Left ventricle myocardium inferior (tissue), 1 donor: ENCODE results near the gene GRIK5. TPM values are rescaled to one million over a fixed set of nuclear protein-coding genes. Genes with fewer than 3 reads are reported as not detected.

Source experiments
- DNase-seq: peaks from one replicate; pipeline ENCODE4 v3.0.0-alpha.2; 2020
- H3K27ac ChIP-seq: fragments of 200-600 bp; replicated peaks from 2 replicates; pipeline ENCODE4 v1.8.0; 2021
- H3K27me3 ChIP-seq: fragments of 200-600 bp; 2 replicates; pipeline ENCODE4 v1.8.0; 2021; ENCODE audit warnings: low read depth
- H3K36me3 ChIP-seq: fragments of 200-600 bp; 2 replicates; pipeline ENCODE4 v1.8.0; 2021
- H3K4me1 ChIP-seq: fragments of 200-600 bp; 2 replicates; pipeline ENCODE4 v1.8.0; 2021
- H3K4me3 ChIP-seq: fragments of 200-600 bp; 2 replicates; pipeline ENCODE4 v1.8.0; 2021; ENCODE audit warnings: mild to moderate bottlenecking, moderate library complexity
- H3K9me3 ChIP-seq: fragments of 200-600 bp; replicated peaks from 2 replicates; pipeline ENCODE4 v1.8.0; 2021
- CTCF ChIP-seq: fragments of 200-600 bp; IDR thresholded peaks from 2 replicates; pipeline ENCODE4 v1.8.0; 2021; ENCODE audit warnings: antibody characterized with exemption, mild to moderate bottlenecking, borderline replicate concordance
- intact Hi-C: fragments of 100-400 bp; cut with micrococcal nuclease; formaldehyde crosslinking; loops from one replicate; pipeline ENCODE4 v1.11.0; 2022
- total RNA-seq: library from RNA; stranded (reverse); fragmentation: NEBNext Ultra II Directional; extraction: Animal tissue kit (Norgen Biotek cat#: 25700); gene quantifications from one replicate; pipeline ENCODE4 v1.2.1, GENCODE V29; 2021
- donor health status: DM: no; HTN: yes; CAD: no; lungs with severe emphysema.

The GRIK5 gene
- total RNA-seq, 1 donor from 2014 or later, result 2.1 TPM

GRCh38 chr19:41977916-41978315, 92.1 kb downstream of the GRIK5 start:
- Histone ChIP-seq H3K4me3 (no peak overlapping the region), H3K36me3 (peaks cover 58% of the 10 kb centered on the region), H3K9me3 (no peaks in the 10 kb centered on the region), H3K27ac (no peak overlapping the region), H3K27me3 (peaks cover 14% of the 10 kb centered on the region), H3K4me1 (peaks cover 21% of the 10 kb centered on the region)
- TF ChIP-seq CTCF, result no peak
- DNase-seq, result no peak
- intact Hi-C loops, result no loop called here

GRCh38 chr19:41974652-41975051, 95.4 kb downstream of the GRIK5 start:
- Histone ChIP-seq H3K27ac (no peak overlapping the region), H3K9me3 (no peaks in the 10 kb centered on the region), H3K4me1 (peaks cover 14% of the 10 kb centered on the region), H3K4me3 (no peak overlapping the region), H3K27me3 (peaks cover 14% of the 10 kb centered on the region), H3K36me3 (peaks cover 69% of the 10 kb centered on the region)
- TF ChIP-seq CTCF, result no peak
- DNase-seq, result no peak
- intact Hi-C loops, result no loop called here

- H3K4me1 ChIP-seq, result no peaks in the 10 kb centered on the region
- peaks cover 29% of the 10 kb centered on the region for H3K27me3 ChIP-seq
- peaks cover 69% of the 10 kb centered on the region for H3K36me3 ChIP-seq
- no peak overlapping the region for H3K27ac ChIP-seq
- no peak overlapping the region for H3K4me3 ChIP-seq
- intact Hi-C loops, result no loop called here
- TF ChIP-seq CTCF, result no peak
- DNase-seq, result no peak
- no peaks in the 10 kb centered on the region for H3K9me3 ChIP-seq
Measured at GRCh38 chr19:41971363-41971762, 98.6 kb downstream of the GRIK5 start.

- Histone ChIP-seq H3K9me3 (no peaks in the 10 kb centered on the region), H3K27me3 (peaks cover 19% of the 10 kb centered on the region), H3K27ac (no peak overlapping the region), H3K36me3 (peaks cover 60% of the 10 kb centered on the region), H3K4me1 (no peaks in the 10 kb centered on the region), H3K4me3 (no peak overlapping the region)
- no peak for TF ChIP-seq CTCF
- DNase-seq, result no peak
- intact Hi-C loops, result no loop called here
Measured at GRCh38 chr19:41969772-41970458, 100.1 kb downstream of the GRIK5 start.

GRCh38 chr19:41968751-41969595, 101.0 kb downstream of the GRIK5 start:
- no peak overlapping the region for H3K27ac ChIP-seq
- no peaks in the 10 kb centered on the region for H3K4me1 ChIP-seq
- H3K9me3 ChIP-seq, result no peaks in the 10 kb centered on the region
- peaks cover 19% of the 10 kb centered on the region for H3K27me3 ChIP-seq
- DNase-seq, result no peak
- no peak overlapping the region for H3K4me3 ChIP-seq
- peaks cover 60% of the 10 kb centered on the region for H3K36me3 ChIP-seq
- intact Hi-C loops, result no loop called here
- no peak for TF ChIP-seq CTCF
